K562 (cell line): ENCODE measurements around the gene GNAI2. TPM values are rescaled to one million over a fixed set of nuclear protein-coding genes. Genes with fewer than 3 reads are reported as not detected.
A peak's percentile ranks its signal among the peaks of the same experiment; 100 is the strongest.

Experiments
- FOSL1 ChIP-seq: fragments of 200-800 bp; sonication (Bioruptor generic); conservative IDR thresholded peaks from 2 replicates; pipeline ENCODE4 v1.6.1; 2016; ENCODE audit warnings: missing genetic modification characterization, missing compliant biosample characterization
- FOXK2 ChIP-seq, 2 experiments: fragments of 450-650 bp; IDR thresholded peaks in 1 of 2; conservative IDR thresholded peaks in 1 of 2; 2 replicates each; pipeline ENCODE4 v1.6.1; 2016; ENCODE audit warnings: low read depth in 2 of 2, mild to moderate bottlenecking in 1 of 2
- GTF2A2 ChIP-seq: IDR thresholded peaks from 2 replicates; pipeline ENCODE4 v1.6.1; 2016; ENCODE audit warnings: mild to moderate bottlenecking, missing genetic modification characterization, missing compliant biosample characterization
- NFRKB ChIP-seq: fragments of 450-650 bp; IDR thresholded peaks from 2 replicates; pipeline ENCODE4 v1.6.1; 2016; ENCODE audit warnings: low read depth
- NR2C1 ChIP-seq, 2 experiments: fragments of 450-650 bp; IDR thresholded peaks; 2 replicates each; pipeline ENCODE4 v1.6.1; 2017; ENCODE audit warnings: mild to moderate bottlenecking in 2 of 2, antibody characterized with exemption in 1 of 2, inconsistent platforms in 1 of 2, missing compliant biosample characterization in 1 of 2, missing genetic modification characterization in 1 of 2
- NR2C2 ChIP-seq, 2 experiments: fragments of 200-800 bp in 1 of 2; sonication (Bioruptor generic) in 1 of 2; sonication (generic) in 1 of 2; formaldehyde crosslinking in 1 of 2; IDR thresholded peaks; 2 replicates each; pipeline versions ENCODE4 v1.6.1 to v1.8.0; 2016 to 2022; ENCODE audit warnings: mild to moderate bottlenecking in 1 of 2, missing compliant biosample characterization in 1 of 2, missing genetic modification characterization in 1 of 2, missing genetic modification reagents in 1 of 2
- RFX1 ChIP-seq: fragments of 450-650 bp; IDR thresholded peaks from 2 replicates; pipeline ENCODE4 v1.6.1; 2016; ENCODE audit warnings: mild to moderate bottlenecking, moderate library complexity
- SPI1 ChIP-seq: IDR thresholded peaks from 2 replicates; pipeline ENCODE4 v1.6.1; 2011; ENCODE audit warnings: low read depth, low read length, control low read depth, borderline replicate concordance
- ZC3H4 ChIP-seq: sonication (generic); formaldehyde crosslinking; IDR thresholded peaks from 2 replicates; pipeline ENCODE4 v1.9.0; 2021; ENCODE audit warnings: missing genetic modification reagents, borderline replicate concordance
- ZFX ChIP-seq: sonication (generic); formaldehyde crosslinking; IDR thresholded peaks from 2 replicates; pipeline ENCODE4 v1.8.0; 2022; ENCODE audit warnings: mild to moderate bottlenecking, missing genetic modification reagents, moderate library complexity
- ZNF324 ChIP-seq: fragments of 250-450 bp; sonication (Bioruptor Pico); IDR thresholded peaks from 2 replicates; pipeline ENCODE4 v1.4.0; 2020; ENCODE audit warnings: mild to moderate bottlenecking
- ZNF644 ChIP-seq: fragments of 200-800 bp; sonication (Bioruptor generic); IDR thresholded peaks from 2 replicates; pipeline ENCODE4 v1.6.1; 2016; ENCODE audit warnings: low read depth, missing genetic modification characterization, missing compliant biosample characterization
- polyA plus RNA-seq, 8 experiments: library from polyadenylated mRNA; depleted of rRNA in 4 of 8; stranded (reverse) in 5 of 8; unstranded in 3 of 8; fragments of >200 nt; fragmentation: Nextera tagmentation in 2 of 8; fragmentation: Illumina TruSeq in 1 of 8; extraction: Ambion mirVana in 2 of 8; extraction: Trizol in 1 of 8; gene quantifications; 2 replicates each; pipeline versions ENCODE4 v1.2.1 to v1.2.3, GENCODE V29; 2011 to 2014; ENCODE audit warnings: inconsistent platforms in 1 of 8, missing spikeins in 1 of 8
- total RNA-seq, 7 experiments: library from RNA; depleted of rRNA in 6 of 7; stranded (reverse); fragments of >200 nt in 6 of 7; fragmentation: Illumina TruSeq in 2 of 7; extraction: Trizol in 2 of 7; gene quantifications; 2 replicates each; pipeline versions ENCODE4 v1.2.1 to v1.2.3, GENCODE V29; 2011 to 2021; ENCODE audit warnings: low replicate concordance in 1 of 7
- TF ChIP-seq, protein P1 (sequence below): fragments of 450-650 bp; IDR thresholded peaks from 2 replicates; pipeline ENCODE4 v1.6.1; 2017; ENCODE audit warnings: antibody characterized with exemption, mild to moderate bottlenecking
- TF ChIP-seq, protein P2 (sequence below): sonication (generic); formaldehyde crosslinking; IDR thresholded peaks from 2 replicates; pipeline ENCODE4 v1.8.1; 2023; ENCODE audit warnings: mild to moderate bottlenecking, missing genetic modification reagents
- TF ChIP-seq, protein P3 (sequence below), 3 experiments: fragments of 200-800 bp in 1 of 3; fragments of 250-450 bp in 1 of 3; fragments of 450-650 bp in 1 of 3; sonication (Bioruptor Pico) in 1 of 3; sonication (Bioruptor generic) in 1 of 3; formaldehyde crosslinking in 1 of 3; IDR thresholded peaks; 2 replicates each; pipeline versions ENCODE4 v1.6.1 to v1.8.0; 2016 to 2022; ENCODE audit warnings: mild to moderate bottlenecking in 2 of 3, missing genetic modification characterization in 2 of 3, missing compliant biosample characterization in 1 of 3, moderate library complexity in 1 of 3

Gene GNAI2
- total and polyA plus RNA-seq, 9 of the 15 experiments (the other 6 are each of a cell fraction or from before 2014, with no cell fraction given), result 1.1 to 72.2 (median 42.7) TPM

DNA sequence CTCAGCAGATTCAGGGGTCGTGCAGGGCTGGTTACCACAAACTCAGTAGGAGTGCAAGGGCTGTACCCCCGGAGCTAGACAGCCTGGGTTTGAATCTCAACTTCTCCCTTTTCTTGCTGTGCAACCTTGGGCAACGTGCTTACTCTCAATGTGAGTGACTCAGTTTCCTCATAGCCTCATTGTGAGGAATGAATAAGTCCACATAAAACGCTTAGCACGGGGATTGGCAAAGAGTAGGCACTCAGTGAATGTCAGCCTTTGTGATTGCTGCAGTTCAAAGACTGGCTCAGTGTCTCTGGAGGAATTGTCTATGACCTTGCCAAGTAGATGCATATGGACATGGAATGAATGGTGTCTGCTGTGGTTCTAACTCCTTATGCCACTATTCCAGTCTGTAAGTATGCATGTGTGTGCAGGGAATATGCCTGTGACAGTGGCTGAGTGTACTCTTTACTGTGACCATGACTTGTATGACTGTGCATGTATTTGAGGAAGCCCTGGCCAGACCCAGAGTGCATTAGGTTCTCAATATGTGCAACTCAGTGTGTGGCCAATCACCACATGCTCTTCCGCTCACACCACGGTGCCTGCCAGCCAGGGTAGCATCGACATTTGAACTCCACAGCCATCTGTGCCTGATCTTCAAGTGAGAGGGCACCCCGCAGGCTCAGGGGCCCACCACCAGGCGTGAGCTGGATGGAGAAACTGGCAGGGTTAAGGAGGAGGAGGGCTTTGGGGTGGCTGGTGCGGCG, 64.1 kb downstream of the GNAI2 start (continued):
- TF ChIP-seq ZC3H4 (CRISPR knock-in tag), result peak; percentile 72; the same call in 1 of the 2 replicates
- TF ChIP-seq GTF2A2 (tag), result no peak
- peak; percentile 60; the same call in 1 of the 2 replicates for TF ChIP-seq SPI1
- TF ChIP-seq RFX1, result no peak
- TF ChIP-seq, protein P1, sequence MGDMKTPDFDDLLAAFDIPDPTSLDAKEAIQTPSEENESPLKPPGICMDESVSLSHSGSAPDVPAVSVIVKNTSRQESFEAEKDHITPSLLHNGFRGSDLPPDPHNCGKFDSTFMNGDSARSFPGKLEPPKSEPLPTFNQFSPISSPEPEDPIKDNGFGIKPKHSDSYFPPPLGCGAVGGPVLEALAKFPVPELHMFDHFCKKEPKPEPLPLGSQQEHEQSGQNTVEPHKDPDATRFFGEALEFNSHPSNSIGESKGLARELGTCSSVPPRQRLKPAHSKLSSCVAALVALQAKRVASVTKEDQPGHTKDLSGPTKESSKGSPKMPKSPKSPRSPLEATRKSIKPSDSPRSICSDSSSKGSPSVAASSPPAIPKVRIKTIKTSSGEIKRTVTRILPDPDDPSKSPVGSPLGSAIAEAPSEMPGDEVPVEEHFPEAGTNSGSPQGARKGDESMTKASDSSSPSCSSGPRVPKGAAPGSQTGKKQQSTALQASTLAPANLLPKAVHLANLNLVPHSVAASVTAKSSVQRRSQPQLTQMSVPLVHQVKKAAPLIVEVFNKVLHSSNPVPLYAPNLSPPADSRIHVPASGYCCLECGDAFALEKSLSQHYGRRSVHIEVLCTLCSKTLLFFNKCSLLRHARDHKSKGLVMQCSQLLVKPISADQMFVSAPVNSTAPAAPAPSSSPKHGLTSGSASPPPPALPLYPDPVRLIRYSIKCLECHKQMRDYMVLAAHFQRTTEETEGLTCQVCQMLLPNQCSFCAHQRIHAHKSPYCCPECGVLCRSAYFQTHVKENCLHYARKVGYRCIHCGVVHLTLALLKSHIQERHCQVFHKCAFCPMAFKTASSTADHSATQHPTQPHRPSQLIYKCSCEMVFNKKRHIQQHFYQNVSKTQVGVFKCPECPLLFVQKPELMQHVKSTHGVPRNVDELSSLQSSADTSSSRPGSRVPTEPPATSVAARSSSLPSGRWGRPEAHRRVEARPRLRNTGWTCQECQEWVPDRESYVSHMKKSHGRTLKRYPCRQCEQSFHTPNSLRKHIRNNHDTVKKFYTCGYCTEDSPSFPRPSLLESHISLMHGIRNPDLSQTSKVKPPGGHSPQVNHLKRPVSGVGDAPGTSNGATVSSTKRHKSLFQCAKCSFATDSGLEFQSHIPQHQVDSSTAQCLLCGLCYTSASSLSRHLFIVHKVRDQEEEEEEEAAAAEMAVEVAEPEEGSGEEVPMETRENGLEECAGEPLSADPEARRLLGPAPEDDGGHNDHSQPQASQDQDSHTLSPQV, result peak; percentile 94
- peak; percentile 79; the same call in 1 of the 2 replicates for TF ChIP-seq NFRKB
- TF ChIP-seq NR2C1 (IDR thresholded peaks at IDR 0.05), result no peak
- TF ChIP-seq NR2C1 (tag; IDR thresholded peaks at IDR 0.05), result peak; percentile 12; the same call in 1 of the 2 replicates
- 0 out of 4 replicates have a peak, but pooled peaks of 1 of the 2 experiments have one; percentile 43 for TF ChIP-seq FOXK2 (conservative IDR thresholded peaks at IDR 0.05 in 1 of 2, IDR thresholded peaks at IDR 0.05 in 1 of 2; ENCODE audit: low read depth in 2 of 2)
- TF ChIP-seq ZNF644 (tag), result no peak
- 0 out of 2 replicates have a peak, but pooled peaks have one; percentile 25 for TF ChIP-seq FOSL1 (tag)
- TF ChIP-seq, protein P2, sequence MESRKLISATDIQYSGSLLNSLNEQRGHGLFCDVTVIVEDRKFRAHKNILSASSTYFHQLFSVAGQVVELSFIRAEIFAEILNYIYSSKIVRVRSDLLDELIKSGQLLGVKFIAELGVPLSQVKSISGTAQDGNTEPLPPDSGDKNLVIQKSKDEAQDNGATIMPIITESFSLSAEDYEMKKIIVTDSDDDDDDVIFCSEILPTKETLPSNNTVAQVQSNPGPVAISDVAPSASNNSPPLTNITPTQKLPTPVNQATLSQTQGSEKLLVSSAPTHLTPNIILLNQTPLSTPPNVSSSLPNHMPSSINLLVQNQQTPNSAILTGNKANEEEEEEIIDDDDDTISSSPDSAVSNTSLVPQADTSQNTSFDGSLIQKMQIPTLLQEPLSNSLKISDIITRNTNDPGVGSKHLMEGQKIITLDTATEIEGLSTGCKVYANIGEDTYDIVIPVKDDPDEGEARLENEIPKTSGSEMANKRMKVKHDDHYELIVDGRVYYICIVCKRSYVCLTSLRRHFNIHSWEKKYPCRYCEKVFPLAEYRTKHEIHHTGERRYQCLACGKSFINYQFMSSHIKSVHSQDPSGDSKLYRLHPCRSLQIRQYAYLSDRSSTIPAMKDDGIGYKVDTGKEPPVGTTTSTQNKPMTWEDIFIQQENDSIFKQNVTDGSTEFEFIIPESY (CRISPR knock-in tag), result peak; percentile 81; the same call in 1 of the 2 replicates
- 0 out of 2 replicates have a peak, but pooled peaks have one; percentile 13 for TF ChIP-seq ZNF324
- TF ChIP-seq NR2C2 (CRISPR knock-in tag; IDR thresholded peaks at IDR 0.05), result no peak
- TF ChIP-seq NR2C2 (tag; IDR thresholded peaks at IDR 0.05), result peak; percentile 45; the same call in 1 of the 2 replicates
- peak; percentile 23 for TF ChIP-seq ZFX
- TF ChIP-seq, protein P3, sequence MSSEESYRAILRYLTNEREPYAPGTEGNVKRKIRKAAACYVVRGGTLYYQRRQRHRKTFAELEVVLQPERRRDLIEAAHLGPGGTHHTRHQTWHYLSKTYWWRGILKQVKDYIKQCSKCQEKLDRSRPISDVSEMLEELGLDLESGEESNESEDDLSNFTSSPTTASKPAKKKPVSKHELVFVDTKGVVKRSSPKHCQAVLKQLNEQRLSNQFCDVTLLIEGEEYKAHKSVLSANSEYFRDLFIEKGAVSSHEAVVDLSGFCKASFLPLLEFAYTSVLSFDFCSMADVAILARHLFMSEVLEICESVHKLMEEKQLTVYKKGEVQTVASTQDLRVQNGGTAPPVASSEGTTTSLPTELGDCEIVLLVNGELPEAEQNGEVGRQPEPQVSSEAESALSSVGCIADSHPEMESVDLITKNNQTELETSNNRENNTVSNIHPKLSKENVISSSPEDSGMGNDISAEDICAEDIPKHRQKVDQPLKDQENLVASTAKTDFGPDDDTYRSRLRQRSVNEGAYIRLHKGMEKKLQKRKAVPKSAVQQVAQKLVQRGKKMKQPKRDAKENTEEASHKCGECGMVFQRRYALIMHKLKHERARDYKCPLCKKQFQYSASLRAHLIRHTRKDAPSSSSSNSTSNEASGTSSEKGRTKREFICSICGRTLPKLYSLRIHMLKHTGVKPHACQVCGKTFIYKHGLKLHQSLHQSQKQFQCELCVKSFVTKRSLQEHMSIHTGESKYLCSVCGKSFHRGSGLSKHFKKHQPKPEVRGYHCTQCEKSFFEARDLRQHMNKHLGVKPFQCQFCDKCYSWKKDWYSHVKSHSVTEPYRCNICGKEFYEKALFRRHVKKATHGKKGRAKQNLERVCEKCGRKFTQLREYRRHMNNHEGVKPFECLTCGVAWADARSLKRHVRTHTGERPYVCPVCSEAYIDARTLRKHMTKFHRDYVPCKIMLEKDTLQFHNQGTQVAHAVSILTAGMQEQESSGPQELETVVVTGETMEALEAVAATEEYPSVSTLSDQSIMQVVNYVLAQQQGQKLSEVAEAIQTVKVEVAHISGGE (CRISPR knock-in tag; IDR thresholded peaks at IDR 0.05), result no peak; a peak in 1 of 6 replicates
